Measurements from ENCODE around the gene CBX4. TPM values are rescaled to one million over a fixed set of nuclear protein-coding genes. Genes with fewer than 3 reads are reported as not detected.

CBX4 gene
- total and polyA plus RNA-seq, 2 experiments from 2014 or later: 1.4 to 4.6 TPM

DNA sequence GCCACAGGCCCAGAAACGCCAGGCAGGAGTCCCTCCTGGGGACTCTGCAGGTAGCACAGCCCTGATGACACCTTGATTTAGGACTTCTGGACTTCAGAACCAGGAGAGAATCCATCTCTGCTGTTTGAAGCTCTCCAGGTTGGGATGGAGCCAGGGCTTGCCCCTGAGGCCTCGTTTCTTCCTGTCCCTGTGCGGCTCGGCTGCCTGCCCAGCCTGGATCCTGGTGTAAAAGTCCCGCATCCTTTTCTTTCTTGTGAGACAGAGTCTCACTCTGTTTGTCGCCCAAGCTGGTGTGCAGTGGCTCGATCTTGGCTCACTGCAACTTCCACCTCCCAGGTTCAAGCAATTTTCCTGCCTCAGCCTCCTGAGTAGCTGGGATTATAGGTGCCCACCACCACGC, 17.9 kb upstream of the CBX4 start:
- ATAC-seq: no peak

More for the DNA sequence above, 17.9 kb upstream of the CBX4 start:
- no peak overlapping the region for H2AFZ ChIP-seq
- no peaks in the 10 kb centered on the region for H3K27me3 ChIP-seq (ENCODE audit: insufficient read depth)
- no peaks in the 10 kb centered on the region for H3K79me2 ChIP-seq (replicated peaks; ENCODE audit: insufficient read depth)
- DNase-seq (ENCODE audit: low spot score): no peak
- no peaks in the 10 kb centered on the region for H3K9me3 Mint-ChIP-seq
- TF ChIP-seq ZNF331 (CRISPR knock-in tag; IDR thresholded peaks at IDR 0.05; ENCODE audit: low read depth) (no peak), NANOG (IDR thresholded peaks at IDR 0.05; ENCODE audit: borderline replicate concordance) (no peak), EZH2phosphoT487 (IDR thresholded peaks at IDR 0.05; ENCODE audit: unreplicated experiment) (no peak), EZH2 (IDR thresholded peaks at IDR 0.05; ENCODE audit: low read depth, unreplicated experiment) (no peak), JUNB (IDR thresholded peaks at IDR 0.05; ENCODE audit: unreplicated experiment) (no peak)
- TF ChIP-seq, protein P1, sequence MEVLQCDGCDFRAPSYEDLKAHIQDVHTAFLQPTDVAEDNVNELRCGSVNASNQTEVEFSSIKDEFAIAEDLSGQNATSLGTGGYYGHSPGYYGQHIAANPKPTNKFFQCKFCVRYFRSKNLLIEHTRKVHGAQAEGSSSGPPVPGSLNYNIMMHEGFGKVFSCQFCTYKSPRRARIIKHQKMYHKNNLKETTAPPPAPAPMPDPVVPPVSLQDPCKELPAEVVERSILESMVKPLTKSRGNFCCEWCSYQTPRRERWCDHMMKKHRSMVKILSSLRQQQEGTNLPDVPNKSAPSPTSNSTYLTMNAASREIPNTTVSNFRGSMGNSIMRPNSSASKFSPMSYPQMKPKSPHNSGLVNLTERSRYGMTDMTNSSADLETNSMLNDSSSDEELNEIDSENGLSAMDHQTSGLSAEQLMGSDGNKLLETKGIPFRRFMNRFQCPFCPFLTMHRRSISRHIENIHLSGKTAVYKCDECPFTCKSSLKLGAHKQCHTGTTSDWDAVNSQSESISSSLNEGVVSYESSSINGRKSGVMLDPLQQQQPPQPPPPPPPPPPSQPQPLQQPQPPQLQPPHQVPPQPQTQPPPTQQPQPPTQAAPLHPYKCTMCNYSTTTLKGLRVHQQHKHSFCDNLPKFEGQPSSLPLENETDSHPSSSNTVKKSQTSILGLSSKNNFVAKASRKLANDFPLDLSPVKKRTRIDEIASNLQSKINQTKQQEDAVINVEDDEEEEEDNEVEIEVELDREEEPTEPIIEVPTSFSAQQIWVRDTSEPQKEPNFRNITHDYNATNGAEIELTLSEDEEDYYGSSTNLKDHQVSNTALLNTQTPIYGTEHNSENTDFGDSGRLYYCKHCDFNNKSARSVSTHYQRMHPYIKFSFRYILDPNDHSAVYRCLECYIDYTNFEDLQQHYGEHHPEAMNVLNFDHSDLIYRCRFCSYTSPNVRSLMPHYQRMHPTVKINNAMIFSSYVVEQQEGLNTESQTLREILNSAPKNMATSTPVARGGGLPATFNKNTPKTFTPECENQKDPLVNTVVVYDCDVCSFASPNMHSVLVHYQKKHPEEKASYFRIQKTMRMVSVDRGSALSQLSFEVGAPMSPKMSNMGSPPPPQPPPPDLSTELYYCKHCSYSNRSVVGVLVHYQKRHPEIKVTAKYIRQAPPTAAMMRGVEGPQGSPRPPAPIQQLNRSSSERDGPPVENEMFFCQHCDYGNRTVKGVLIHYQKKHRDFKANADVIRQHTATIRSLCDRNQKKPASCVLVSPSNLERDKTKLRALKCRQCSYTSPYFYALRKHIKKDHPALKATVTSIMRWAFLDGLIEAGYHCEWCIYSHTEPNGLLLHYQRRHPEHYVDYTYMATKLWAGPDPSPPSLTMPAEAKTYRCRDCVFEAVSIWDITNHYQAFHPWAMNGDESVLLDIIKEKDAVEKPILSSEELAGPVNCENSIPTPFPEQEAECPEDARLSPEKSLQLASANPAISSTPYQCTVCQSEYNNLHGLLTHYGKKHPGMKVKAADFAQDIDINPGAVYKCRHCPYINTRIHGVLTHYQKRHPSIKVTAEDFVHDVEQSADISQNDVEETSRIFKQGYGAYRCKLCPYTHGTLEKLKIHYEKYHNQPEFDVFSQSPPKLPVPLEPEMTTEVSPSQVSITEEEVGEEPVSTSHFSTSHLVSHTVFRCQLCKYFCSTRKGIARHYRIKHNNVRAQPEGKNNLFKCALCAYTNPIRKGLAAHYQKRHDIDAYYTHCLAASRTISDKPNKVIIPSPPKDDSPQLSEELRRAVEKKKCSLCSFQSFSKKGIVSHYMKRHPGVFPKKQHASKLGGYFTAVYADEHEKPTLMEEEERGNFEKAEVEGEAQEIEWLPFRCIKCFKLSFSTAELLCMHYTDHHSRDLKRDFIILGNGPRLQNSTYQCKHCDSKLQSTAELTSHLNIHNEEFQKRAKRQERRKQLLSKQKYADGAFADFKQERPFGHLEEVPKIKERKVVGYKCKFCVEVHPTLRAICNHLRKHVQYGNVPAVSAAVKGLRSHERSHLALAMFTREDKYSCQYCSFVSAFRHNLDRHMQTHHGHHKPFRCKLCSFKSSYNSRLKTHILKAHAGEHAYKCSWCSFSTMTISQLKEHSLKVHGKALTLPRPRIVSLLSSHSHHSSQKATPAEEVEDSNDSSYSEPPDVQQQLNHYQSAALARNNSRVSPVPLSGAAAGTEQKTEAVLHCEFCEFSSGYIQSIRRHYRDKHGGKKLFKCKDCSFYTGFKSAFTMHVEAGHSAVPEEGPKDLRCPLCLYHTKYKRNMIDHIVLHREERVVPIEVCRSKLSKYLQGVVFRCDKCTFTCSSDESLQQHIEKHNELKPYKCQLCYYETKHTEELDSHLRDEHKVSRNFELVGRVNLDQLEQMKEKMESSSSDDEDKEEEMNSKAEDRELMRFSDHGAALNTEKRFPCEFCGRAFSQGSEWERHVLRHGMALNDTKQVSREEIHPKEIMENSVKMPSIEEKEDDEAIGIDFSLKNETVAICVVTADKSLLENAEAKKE (CRISPR knock-in tag; IDR thresholded peaks at IDR 0.05): no peak
- TF ChIP-seq, protein P2, sequence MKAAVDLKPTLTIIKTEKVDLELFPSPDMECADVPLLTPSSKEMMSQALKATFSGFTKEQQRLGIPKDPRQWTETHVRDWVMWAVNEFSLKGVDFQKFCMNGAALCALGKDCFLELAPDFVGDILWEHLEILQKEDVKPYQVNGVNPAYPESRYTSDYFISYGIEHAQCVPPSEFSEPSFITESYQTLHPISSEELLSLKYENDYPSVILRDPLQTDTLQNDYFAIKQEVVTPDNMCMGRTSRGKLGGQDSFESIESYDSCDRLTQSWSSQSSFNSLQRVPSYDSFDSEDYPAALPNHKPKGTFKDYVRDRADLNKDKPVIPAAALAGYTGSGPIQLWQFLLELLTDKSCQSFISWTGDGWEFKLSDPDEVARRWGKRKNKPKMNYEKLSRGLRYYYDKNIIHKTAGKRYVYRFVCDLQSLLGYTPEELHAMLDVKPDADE (IDR thresholded peaks at IDR 0.05): no peak
- H3K4me3 Mint-ChIP-seq: no peak overlapping the region
- H3K4me1 Mint-ChIP-seq: peaks cover 14% of the 10 kb centered on the region
- H3K27ac ChIP-seq (ENCODE audit: low read depth): no peak overlapping the region
- no peaks in the 10 kb centered on the region for H3K9me2 ChIP-seq (ENCODE audit: insufficient read depth)
- no peak overlapping the region for H3K4me3 ChIP-seq
- peaks cover 21% of the 10 kb centered on the region for H3K27me3 Mint-ChIP-seq (ENCODE audit: insufficient read depth, low read depth, poor library complexity)
- H3K27ac Mint-ChIP-seq: no peak overlapping the region
- no peaks in the 10 kb centered on the region for H3K36me3 ChIP-seq (ENCODE audit: insufficient read depth)
- H3K4me1 ChIP-seq (ENCODE audit: insufficient read depth): peaks cover 5% of the 10 kb centered on the region; the same call in 1 of the 2 replicates
- H3K4me2 ChIP-seq: no peak overlapping the region
- no peaks in the 10 kb centered on the region; the same call in 2 of the 3 replicates for H3K36me3 Mint-ChIP-seq (ENCODE audit: low read depth)
- no peaks in the 10 kb centered on the region for H3F3A ChIP-seq (replicated peaks; ENCODE audit: low read depth)
- H4K20me1 ChIP-seq (replicated peaks; ENCODE audit: insufficient read depth): no peaks in the 10 kb centered on the region

Measured in GM23338 (cell line).